Nephron (organoid): ENCODE data around the gene CTSD.
"Not testable (repeated sequence)": the region's sequence is repeated elsewhere in the genome, so short reads cannot be mapped to it uniquely, and the experiment has no call there.

ENCODE experiments used
- H3K27ac Mint-ChIP-seq, 3 experiments: 2 replicates each; pipeline ENCODE4 v1.8.0; 2020; ENCODE audit warnings: mixed read lengths in 3 of 3, mild to moderate bottlenecking in 2 of 3, moderate library complexity in 1 of 3
- H3K27me3 Mint-ChIP-seq: 2 replicates; pipeline ENCODE4 v1.8.0; 2021; ENCODE audit warnings: low read depth, mild to moderate bottlenecking, moderate library complexity, mixed read lengths
- H3K36me3 Mint-ChIP-seq: 2 replicates; pipeline ENCODE4 v1.8.0; 2020; ENCODE audit warnings: low read depth, mixed read lengths
- H3K4me1 Mint-ChIP-seq: 2 replicates; pipeline ENCODE4 v1.8.0; 2020; ENCODE audit warnings: mixed read lengths
- H3K4me3 Mint-ChIP-seq, 3 experiments: 2 replicates each; pipeline ENCODE4 v1.8.0; 2020; ENCODE audit warnings: mild to moderate bottlenecking in 3 of 3, mixed read lengths in 3 of 3, moderate library complexity in 2 of 3
- H3K9me3 Mint-ChIP-seq: 2 replicates; pipeline ENCODE4 v1.8.0; 2020; ENCODE audit warnings: mixed read lengths
- CTCF ChIP-seq, 3 experiments: fragments of 200-600 bp; sonication (generic); IDR thresholded peaks; one replicate each; pipeline ENCODE4 v1.5.0; 2021; ENCODE audit warnings: antibody characterized with exemption in 3 of 3; ENCODE audit not compliant: unreplicated experiment in 3 of 3

Gene CTSD

DNA sequence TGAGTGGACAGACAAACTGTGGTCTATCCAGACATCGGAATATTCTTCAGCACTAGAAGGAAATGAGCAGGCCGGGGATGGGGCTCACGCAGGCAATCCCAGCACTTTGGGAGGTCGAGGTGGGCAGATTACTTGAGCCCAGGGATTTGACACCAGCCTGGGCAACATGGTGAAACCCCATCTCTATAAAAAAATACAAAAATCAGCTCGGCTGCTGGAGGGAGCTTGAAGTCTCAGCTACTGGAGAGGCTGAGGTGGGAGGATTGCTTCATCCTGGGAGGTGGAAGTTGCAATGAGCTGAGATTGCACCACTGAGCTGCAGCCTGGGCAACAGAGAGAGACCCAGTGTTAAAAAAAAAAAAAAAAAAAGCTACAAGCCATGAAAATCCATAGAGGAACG, 8.0 kb upstream of the CTSD start:
- peaks cover 11% of the 10 kb centered on the region for H3K9me3 Mint-ChIP-seq
- no peak for TF ChIP-seq CTCF (IDR thresholded peaks at IDR 0.05; ENCODE audit: unreplicated experiment in 3 of 3)
- peaks cover 8% of the 10 kb centered on the region for H3K4me1 Mint-ChIP-seq
- no peak overlapping the region for H3K4me3 Mint-ChIP-seq
- peaks cover 16% of the 10 kb centered on the region for H3K27me3 Mint-ChIP-seq
- H3K27ac Mint-ChIP-seq = no peak overlapping the region
- no peaks in the 10 kb centered on the region for H3K36me3 Mint-ChIP-seq

GRCh38 chr11:1771273-1771672, 7.5 kb upstream of the CTSD start:
- Mint-ChIP-seq H3K4me1 (peaks cover 8% of the 10 kb centered on the region), H3K4me3 (no peak overlapping the region), H3K9me3 (peaks cover 9% of the 10 kb centered on the region), H3K36me3 (no peaks in the 10 kb centered on the region), H3K27ac (no peak overlapping the region), H3K27me3 (peaks cover 16% of the 10 kb centered on the region)
- TF ChIP-seq CTCF (IDR thresholded peaks at IDR 0.05; ENCODE audit: unreplicated experiment in 3 of 3) = no peak

DNA sequence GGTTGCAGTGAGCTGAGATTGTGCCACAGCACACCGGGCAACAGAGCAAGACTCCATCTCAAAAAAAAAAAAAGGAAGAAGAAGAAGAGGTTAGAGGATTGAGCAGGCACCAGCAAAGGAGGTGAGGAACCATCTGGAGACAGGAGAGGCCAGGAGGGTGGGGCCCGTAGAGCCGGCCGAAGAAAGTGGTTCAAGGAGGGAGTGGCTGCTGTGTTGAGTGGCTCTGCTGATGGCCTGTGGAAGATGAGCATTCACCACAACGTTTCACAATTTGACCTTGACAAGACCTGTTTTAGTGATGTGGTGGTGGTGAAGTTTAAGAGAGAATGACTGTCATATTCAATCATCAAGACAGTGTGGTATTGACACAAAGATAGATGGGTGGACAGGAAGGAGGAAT, 6.8 kb upstream of the CTSD start:
- Mint-ChIP-seq H3K27ac (no peak overlapping the region), H3K4me1 (peaks cover 8% of the 10 kb centered on the region), H3K4me3 (no peak overlapping the region), H3K36me3 (no peaks in the 10 kb centered on the region), H3K9me3 (peaks cover 9% of the 10 kb centered on the region), H3K27me3 (peaks cover 16% of the 10 kb centered on the region)
- TF ChIP-seq CTCF (IDR thresholded peaks at IDR 0.05; ENCODE audit: unreplicated experiment in 3 of 3) = no peak

GRCh38 chr11:1770061-1770460, 6.3 kb upstream of the CTSD start:
- Mint-ChIP-seq H3K4me1 (peaks cover 8% of the 10 kb centered on the region), H3K36me3 (no peaks in the 10 kb centered on the region), H3K9me3 (peaks cover 9% of the 10 kb centered on the region), H3K27me3 (peaks cover 16% of the 10 kb centered on the region), H3K27ac (no peak overlapping the region), H3K4me3 (no peak overlapping the region)
- TF ChIP-seq CTCF (IDR thresholded peaks at IDR 0.05; ENCODE audit: unreplicated experiment in 3 of 3) = no peak

- H3K9me3 Mint-ChIP-seq, H3K4me1 Mint-ChIP-seq, H3K27ac Mint-ChIP-seq, H3K36me3 Mint-ChIP-seq, H3K4me3 Mint-ChIP-seq: not testable (repeated sequence)
- peaks cover 16% of the 10 kb centered on the region for H3K27me3 Mint-ChIP-seq
These were observed 5.7 kb upstream of the CTSD start for GRCh38 chr11:1769304-1769936.

DNA sequence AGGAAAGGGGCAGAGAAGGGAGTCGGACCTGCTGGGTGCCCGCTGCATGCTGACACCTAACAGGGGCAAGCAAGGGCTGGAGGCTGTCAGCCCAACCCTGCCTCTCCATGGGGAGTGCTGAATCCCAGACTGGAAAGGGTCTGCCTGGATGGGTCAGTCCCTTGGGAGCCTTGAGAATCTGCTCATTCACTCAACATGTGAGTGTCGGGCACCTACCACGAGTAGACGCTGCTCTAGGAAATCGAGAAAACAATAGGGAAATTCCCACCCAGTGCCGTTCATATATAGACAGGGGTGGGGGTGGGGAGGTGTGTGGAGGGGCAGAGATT, 4.4 kb upstream of the CTSD start:
- Mint-ChIP-seq H3K4me1 (peaks cover 13% of the 10 kb centered on the region), H3K9me3 (peaks cover 4% of the 10 kb centered on the region), H3K36me3 (no peaks in the 10 kb centered on the region), H3K4me3 (no peak overlapping the region), H3K27ac (no peak overlapping the region), H3K27me3 (peaks cover 16% of the 10 kb centered on the region)
- no peak for TF ChIP-seq CTCF (IDR thresholded peaks at IDR 0.05; ENCODE audit: unreplicated experiment in 3 of 3)
